ENCODE results near the gene VAV2.

DNA sequence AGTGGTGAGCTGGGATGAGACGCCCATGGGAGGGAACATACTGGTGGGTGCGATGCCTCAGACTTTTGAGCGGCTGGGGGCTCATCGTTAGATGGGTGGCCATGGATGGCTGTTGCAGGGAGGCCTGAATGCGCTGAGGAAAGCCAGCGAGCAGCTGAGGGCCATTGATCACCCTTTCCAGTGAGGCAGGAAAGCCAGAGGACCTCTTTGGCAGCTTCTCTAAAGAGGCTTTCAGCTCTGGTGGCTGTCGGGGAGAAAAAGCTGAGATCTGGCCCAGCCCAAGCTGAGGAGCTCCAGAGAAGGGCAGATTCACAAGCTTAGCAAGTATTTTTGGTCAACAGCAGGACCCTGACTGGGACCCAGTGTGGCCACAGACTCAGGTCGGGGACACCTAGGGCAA, 13.3 kb upstream of the VAV2 start:
- TF ChIP-seq, protein P1, sequence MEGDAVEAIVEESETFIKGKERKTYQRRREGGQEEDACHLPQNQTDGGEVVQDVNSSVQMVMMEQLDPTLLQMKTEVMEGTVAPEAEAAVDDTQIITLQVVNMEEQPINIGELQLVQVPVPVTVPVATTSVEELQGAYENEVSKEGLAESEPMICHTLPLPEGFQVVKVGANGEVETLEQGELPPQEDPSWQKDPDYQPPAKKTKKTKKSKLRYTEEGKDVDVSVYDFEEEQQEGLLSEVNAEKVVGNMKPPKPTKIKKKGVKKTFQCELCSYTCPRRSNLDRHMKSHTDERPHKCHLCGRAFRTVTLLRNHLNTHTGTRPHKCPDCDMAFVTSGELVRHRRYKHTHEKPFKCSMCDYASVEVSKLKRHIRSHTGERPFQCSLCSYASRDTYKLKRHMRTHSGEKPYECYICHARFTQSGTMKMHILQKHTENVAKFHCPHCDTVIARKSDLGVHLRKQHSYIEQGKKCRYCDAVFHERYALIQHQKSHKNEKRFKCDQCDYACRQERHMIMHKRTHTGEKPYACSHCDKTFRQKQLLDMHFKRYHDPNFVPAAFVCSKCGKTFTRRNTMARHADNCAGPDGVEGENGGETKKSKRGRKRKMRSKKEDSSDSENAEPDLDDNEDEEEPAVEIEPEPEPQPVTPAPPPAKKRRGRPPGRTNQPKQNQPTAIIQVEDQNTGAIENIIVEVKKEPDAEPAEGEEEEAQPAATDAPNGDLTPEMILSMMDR (conservative IDR thresholded peaks at IDR 0.05; ENCODE audit: low read length) = no peak
- no peak for TF ChIP-seq EZH2phosphoT487 (IDR thresholded peaks at IDR 0.05; ENCODE audit: borderline replicate concordance, low read depth, low read length)
